SU-DHL-6 (cell line): ENCODE measurements around the gene KCNK3.

Experiments used
- EZH2phosphoT487 ChIP-seq: fragments of 200-600 bp; sonication (generic), shearing (Covaris generic); conservative IDR thresholded peaks from 2 replicates; pipeline ENCODE4 v1.6.1; 2018; ENCODE audit warnings: mild to moderate bottlenecking, antibody characterized with exemption, low read length, moderate library complexity, mixed read lengths
- TF ChIP-seq, protein P1 (sequence below): fragments of 200-600 bp; sonication (generic); IDR thresholded peaks from one replicate; pipeline ENCODE4 v1.5.1; 2017; ENCODE audit warnings: antibody characterized with exemption, mild to moderate bottlenecking, low read length, moderate library complexity; ENCODE audit not compliant: insufficient read depth, poor library complexity, severe bottlenecking

DNA sequence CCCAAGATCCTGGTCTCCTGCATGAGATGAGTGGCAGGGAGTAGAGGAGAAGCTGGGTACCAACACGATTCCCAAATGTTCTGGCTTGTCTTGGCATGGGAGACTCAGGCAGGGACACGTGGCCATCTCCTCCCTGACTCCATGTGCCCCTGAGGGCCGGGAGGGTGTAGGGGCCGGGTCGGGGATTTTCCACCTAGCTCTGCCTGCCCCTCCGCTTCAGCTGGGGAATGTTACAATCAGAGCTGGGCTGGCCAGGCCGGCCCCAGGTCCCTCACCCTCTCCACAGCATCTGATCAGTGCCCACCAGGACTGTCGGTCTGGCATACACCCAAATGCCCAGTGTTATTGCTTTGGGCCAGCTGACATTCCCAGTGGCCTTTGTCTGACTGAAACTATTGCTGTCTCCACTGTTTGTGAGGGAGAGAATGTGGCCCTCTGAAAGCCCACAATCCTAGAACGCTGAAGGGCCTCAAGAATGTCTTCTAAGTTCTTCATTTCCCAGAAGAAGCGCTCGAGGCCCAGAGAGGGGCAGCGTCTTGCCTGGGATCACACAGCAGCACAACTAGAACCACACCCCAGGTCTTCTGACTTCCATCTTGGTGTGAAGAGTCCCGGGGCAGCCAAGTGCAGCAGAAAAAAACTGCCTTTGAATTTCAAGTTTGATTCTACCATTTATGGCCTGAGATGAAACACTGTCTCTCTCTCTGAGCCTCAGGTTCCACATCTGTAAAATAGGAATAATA lies 23.2 kb downstream of the KCNK3 start:
- TF ChIP-seq, protein P1, sequence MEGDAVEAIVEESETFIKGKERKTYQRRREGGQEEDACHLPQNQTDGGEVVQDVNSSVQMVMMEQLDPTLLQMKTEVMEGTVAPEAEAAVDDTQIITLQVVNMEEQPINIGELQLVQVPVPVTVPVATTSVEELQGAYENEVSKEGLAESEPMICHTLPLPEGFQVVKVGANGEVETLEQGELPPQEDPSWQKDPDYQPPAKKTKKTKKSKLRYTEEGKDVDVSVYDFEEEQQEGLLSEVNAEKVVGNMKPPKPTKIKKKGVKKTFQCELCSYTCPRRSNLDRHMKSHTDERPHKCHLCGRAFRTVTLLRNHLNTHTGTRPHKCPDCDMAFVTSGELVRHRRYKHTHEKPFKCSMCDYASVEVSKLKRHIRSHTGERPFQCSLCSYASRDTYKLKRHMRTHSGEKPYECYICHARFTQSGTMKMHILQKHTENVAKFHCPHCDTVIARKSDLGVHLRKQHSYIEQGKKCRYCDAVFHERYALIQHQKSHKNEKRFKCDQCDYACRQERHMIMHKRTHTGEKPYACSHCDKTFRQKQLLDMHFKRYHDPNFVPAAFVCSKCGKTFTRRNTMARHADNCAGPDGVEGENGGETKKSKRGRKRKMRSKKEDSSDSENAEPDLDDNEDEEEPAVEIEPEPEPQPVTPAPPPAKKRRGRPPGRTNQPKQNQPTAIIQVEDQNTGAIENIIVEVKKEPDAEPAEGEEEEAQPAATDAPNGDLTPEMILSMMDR: no peak
- TF ChIP-seq EZH2phosphoT487: no peak
